ENCODE measurements around the gene OR6A2.

The OR6A2 gene

DNA sequence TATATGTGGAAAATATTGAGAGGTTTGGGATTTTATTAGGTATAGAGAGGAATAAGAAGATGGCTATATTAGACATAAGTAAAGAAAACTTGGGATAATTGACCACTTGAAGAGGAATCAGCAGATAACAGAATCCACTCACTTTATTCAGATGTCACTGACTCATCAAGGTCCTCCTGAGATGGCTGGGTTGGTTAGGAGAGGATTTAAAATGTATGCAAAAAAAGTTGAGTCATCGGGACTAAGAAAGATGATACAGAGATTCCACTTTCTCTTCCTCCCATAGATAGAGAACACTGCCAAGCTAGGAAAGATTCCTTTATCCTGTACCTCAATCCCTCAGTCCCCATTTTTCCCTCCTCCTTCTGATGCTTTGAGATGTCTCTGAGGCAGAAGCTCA lies at the start of gene OR6A2:
Gene OR6A2 (minus strand): TSS at position 288 of the 400 bp plus-strand sequence. CDS start 3,981 bp downstream, outside the sequence.
- Histone ChIP-seq H3K9me3 (ENCODE audit: control insufficient read depth in 2 of 2, low read length in 2 of 2) (no peaks in the 10 kb centered on the region), H3K4me1 (ENCODE audit: control insufficient read depth in 2 of 2, insufficient read depth in 2 of 2, low read length in 2 of 2) (no peaks in the 10 kb centered on the region), H3K27me3 (ENCODE audit: control insufficient read depth in 2 of 2, insufficient read depth in 2 of 2, low read length in 2 of 2) (no peaks in the 10 kb centered on the region), H3K36me3 (ENCODE audit: control insufficient read depth in 2 of 2, insufficient read depth in 2 of 2, low read length in 2 of 2) (no peaks in the 10 kb centered on the region), H3K9ac (ENCODE audit: low read depth in 1 of 2, low read length in 2 of 2) (no peak within 1 kb of the TSS), H3K27ac (ENCODE audit: low read depth in 2 of 2, low read length in 2 of 2) (no peak within 1 kb of the TSS), H3K4me3 (ENCODE audit: low read length in 2 of 2) (no peak within 1 kb of the TSS)

DNA sequence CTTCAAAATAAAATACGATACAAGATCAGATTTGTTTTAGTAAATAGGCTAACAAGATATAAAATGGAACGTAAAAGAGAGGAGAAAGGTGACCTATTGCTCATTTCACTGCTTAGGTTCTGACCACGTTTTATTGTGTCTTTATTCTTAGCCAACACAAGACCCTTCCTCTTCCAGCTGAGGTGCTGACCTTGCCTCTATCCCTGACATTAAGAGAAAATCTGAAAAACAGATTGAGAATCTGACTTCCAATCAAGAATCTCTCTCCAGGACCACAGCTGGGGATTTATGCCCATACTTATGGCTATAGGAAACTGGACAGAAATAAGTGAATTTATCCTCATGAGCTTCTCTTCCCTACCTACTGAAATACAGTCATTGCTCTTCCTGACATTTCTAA lies 45.9 kb upstream of the OR6A2 start, which contains the start of gene OR10A5:
Gene OR10A5 (plus strand): TSS at position 301 of the 400 bp plus-strand sequence. CDS start 0 bp downstream, at position 301.
- H3K4me3 ChIP-seq (ENCODE audit: low read length in 2 of 2), result no peak within 1 kb of the TSS
- H3K4me1 ChIP-seq (ENCODE audit: control insufficient read depth in 2 of 2, insufficient read depth in 2 of 2, low read length in 2 of 2), result no peaks in the 10 kb centered on the region
- H3K27me3 ChIP-seq (ENCODE audit: control insufficient read depth in 2 of 2, insufficient read depth in 2 of 2, low read length in 2 of 2), result no peaks in the 10 kb centered on the region
- H3K9me3 ChIP-seq (ENCODE audit: control insufficient read depth in 2 of 2, low read length in 2 of 2), result no peaks in the 10 kb centered on the region
- no peak within 1 kb of the TSS for H3K27ac ChIP-seq (ENCODE audit: low read depth in 2 of 2, low read length in 2 of 2)
- H3K36me3 ChIP-seq (ENCODE audit: control insufficient read depth in 2 of 2, insufficient read depth in 2 of 2, low read length in 2 of 2), result no peaks in the 10 kb centered on the region
- no peak within 1 kb of the TSS for H3K9ac ChIP-seq (ENCODE audit: low read depth in 1 of 2, low read length in 2 of 2)

DNA sequence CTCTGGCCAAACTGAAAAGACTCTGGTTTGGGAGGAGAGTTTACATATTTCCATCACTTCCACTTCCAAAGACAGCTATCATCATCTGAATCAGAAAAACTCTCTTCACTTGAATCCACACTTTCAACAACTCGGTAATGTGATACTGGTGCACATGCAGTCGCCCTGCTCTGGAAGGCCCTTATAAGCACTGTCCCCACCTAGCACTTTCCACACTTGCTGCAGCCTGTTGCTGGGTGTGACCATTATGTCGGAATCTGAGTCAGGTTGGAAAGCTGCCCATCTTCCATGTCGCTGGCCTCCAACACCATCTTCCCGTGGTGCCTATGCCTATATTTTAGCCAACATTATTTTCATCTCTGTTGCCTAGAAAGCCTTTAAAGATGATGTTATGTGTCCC lies 44.9 kb upstream of the OR6A2 start:
- H3K9ac ChIP-seq (ENCODE audit: low read depth in 1 of 2, low read length in 2 of 2), result no peak overlapping the region

DNA sequence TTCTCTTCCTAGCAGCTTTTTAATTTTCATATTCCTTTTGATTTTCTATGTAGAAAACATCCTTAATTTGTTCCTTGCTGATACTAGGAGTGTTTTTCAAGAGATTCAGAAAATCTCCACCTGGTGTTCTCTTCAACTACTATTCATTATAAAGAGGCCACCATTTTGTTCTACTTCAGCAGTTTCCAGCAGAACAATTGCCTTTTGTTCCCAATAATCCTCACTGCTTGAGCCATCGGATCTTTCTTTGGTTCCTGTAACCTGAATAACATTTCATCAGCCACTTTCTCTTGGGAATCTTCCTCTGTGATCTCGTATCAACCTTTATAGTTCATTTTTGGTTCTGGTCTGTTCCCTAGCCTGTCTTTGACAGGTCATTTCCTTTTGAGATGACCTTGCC lies 44.2 kb upstream of the OR6A2 start:
- H3K4me3 ChIP-seq (ENCODE audit: low read length in 2 of 2), result no peak overlapping the region
- H3K27me3 ChIP-seq (ENCODE audit: control insufficient read depth in 2 of 2, insufficient read depth in 2 of 2, low read length in 2 of 2), result no peaks in the 10 kb centered on the region
- H3K36me3 ChIP-seq (ENCODE audit: control insufficient read depth in 2 of 2, insufficient read depth in 2 of 2, low read length in 2 of 2), result no peaks in the 10 kb centered on the region
- no peaks in the 10 kb centered on the region for H3K9me3 ChIP-seq (ENCODE audit: control insufficient read depth in 2 of 2, low read length in 2 of 2)
- H3K4me1 ChIP-seq (ENCODE audit: control insufficient read depth in 2 of 2, insufficient read depth in 2 of 2, low read length in 2 of 2), result no peaks in the 10 kb centered on the region
- no peak overlapping the region for H3K9ac ChIP-seq (ENCODE audit: low read depth in 1 of 2, low read length in 2 of 2)
- no peak overlapping the region for H3K27ac ChIP-seq (ENCODE audit: low read depth in 2 of 2, low read length in 2 of 2)

More for the DNA sequence above, 44.9 kb upstream of the OR6A2 start:
- Histone ChIP-seq H3K36me3 (ENCODE audit: control insufficient read depth in 2 of 2, insufficient read depth in 2 of 2, low read length in 2 of 2) (no peaks in the 10 kb centered on the region), H3K9me3 (ENCODE audit: control insufficient read depth in 2 of 2, low read length in 2 of 2) (no peaks in the 10 kb centered on the region), H3K27ac (ENCODE audit: low read depth in 2 of 2, low read length in 2 of 2) (no peak overlapping the region), H3K4me3 (ENCODE audit: low read length in 2 of 2) (no peak overlapping the region), H3K27me3 (ENCODE audit: control insufficient read depth in 2 of 2, insufficient read depth in 2 of 2, low read length in 2 of 2) (no peaks in the 10 kb centered on the region), H3K4me1 (ENCODE audit: control insufficient read depth in 2 of 2, insufficient read depth in 2 of 2, low read length in 2 of 2) (no peaks in the 10 kb centered on the region)

DNA sequence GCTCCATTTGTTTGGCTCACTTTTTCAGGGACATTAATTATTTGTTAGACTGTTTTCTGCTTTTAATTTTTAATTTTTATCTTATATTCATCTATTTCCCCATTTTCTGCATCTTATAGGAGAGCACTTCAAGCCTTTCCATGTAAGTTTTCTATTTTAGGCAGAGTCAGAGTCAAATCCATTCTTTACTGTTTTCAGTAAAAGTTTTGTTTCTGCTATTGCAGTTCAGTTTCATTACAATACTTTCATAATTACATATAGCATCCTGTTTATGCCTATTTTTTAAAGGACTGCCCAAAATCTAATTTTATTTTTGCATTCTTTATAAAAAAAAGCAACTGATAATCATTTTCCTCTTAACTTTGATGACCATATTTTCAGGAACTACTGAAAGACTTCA lies 42.2 kb upstream of the OR6A2 start:
- Histone ChIP-seq H3K36me3 (ENCODE audit: control insufficient read depth in 2 of 2, insufficient read depth in 2 of 2, low read length in 2 of 2) (no peaks in the 10 kb centered on the region), H3K4me3 (ENCODE audit: low read length in 2 of 2) (no peak overlapping the region), H3K27ac (ENCODE audit: low read depth in 2 of 2, low read length in 2 of 2) (no peak overlapping the region), H3K9ac (ENCODE audit: low read depth in 1 of 2, low read length in 2 of 2) (no peak overlapping the region), H3K4me1 (ENCODE audit: control insufficient read depth in 2 of 2, insufficient read depth in 2 of 2, low read length in 2 of 2) (no peaks in the 10 kb centered on the region), H3K27me3 (ENCODE audit: control insufficient read depth in 2 of 2, insufficient read depth in 2 of 2, low read length in 2 of 2) (no peaks in the 10 kb centered on the region), H3K9me3 (ENCODE audit: control insufficient read depth in 2 of 2, low read length in 2 of 2) (no peaks in the 10 kb centered on the region)

DNA sequence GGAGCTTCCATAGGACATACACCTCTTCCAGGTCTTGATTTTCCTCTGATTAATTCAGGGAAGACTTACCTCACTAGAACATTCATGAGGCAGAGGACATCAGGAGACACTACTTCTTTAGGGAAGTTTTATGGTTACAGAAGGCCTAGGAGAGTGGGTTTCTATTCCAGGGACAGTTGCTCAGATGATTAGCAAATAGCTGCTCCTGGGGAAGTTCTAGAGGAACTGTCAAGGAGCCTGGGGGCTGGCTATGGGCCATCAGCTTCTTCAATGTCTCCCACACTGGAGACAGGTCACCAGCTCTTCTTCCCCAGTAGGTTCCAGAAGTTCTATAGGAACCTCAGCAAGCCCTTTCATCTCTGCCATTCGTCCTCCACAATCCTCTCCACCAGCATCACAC lies 34.5 kb upstream of the OR6A2 start:
- Histone ChIP-seq H3K27me3 (ENCODE audit: control insufficient read depth in 2 of 2, insufficient read depth in 2 of 2, low read length in 2 of 2) (no peaks in the 10 kb centered on the region), H3K4me1 (ENCODE audit: control insufficient read depth in 2 of 2, insufficient read depth in 2 of 2, low read length in 2 of 2) (no peaks in the 10 kb centered on the region), H3K9ac (ENCODE audit: low read depth in 1 of 2, low read length in 2 of 2) (no peak overlapping the region), H3K4me3 (ENCODE audit: low read length in 2 of 2) (no peak overlapping the region), H3K9me3 (ENCODE audit: control insufficient read depth in 2 of 2, low read length in 2 of 2) (no peaks in the 10 kb centered on the region), H3K27ac (ENCODE audit: low read depth in 2 of 2, low read length in 2 of 2) (no peak overlapping the region), H3K36me3 (ENCODE audit: control insufficient read depth in 2 of 2, insufficient read depth in 2 of 2, low read length in 2 of 2) (no peaks in the 10 kb centered on the region)

DNA sequence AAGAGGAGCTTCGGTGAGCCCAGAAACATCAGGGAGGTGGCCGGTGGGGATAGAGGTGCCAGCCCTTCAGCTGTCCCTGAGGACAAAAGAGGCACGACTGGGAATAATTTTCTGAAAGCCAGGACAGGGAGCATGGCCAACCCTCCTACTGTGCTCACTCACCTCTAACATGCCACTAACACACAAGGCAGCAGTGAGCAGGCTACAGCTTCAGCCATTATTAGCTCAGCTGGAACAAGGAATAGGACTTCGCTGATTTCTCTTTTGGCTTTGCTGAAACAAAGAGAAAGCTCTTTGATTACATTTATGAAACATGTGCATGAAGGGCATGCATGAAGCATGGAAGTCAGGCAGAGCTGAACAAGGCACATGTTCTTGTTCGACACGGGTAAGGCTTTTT lies 33.9 kb upstream of the OR6A2 start:
- no peak overlapping the region for H3K27ac ChIP-seq (ENCODE audit: low read depth in 2 of 2, low read length in 2 of 2)
- H3K4me3 ChIP-seq (ENCODE audit: low read length in 2 of 2), result no peak overlapping the region
- H3K27me3 ChIP-seq (ENCODE audit: control insufficient read depth in 2 of 2, insufficient read depth in 2 of 2, low read length in 2 of 2), result no peaks in the 10 kb centered on the region
- H3K9ac ChIP-seq (ENCODE audit: low read depth in 1 of 2, low read length in 2 of 2), result no peak overlapping the region
- H3K4me1 ChIP-seq (ENCODE audit: control insufficient read depth in 2 of 2, insufficient read depth in 2 of 2, low read length in 2 of 2), result no peaks in the 10 kb centered on the region
- H3K36me3 ChIP-seq (ENCODE audit: control insufficient read depth in 2 of 2, insufficient read depth in 2 of 2, low read length in 2 of 2), result no peaks in the 10 kb centered on the region
- H3K9me3 ChIP-seq (ENCODE audit: control insufficient read depth in 2 of 2, low read length in 2 of 2), result no peaks in the 10 kb centered on the region

DNA sequence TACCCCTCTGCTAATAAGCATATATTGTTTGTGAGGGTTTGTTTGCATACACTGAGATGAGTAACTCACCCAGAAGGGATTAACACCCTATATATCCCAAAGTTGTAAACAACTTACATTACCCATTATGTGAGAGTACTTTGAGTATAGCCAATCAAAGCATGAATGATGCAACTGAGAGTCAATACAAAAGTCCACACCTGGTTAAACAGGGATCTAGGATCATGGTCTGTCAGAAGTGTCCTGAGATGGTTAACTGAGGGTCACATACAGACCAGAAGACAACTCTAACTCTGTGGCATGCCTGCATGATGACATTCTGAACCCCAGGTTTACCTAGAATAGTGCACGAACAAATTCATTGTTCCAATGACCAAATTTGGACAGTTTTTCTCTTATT lies 28.6 kb upstream of the OR6A2 start:
- Histone ChIP-seq H3K4me1 (ENCODE audit: control insufficient read depth in 2 of 2, insufficient read depth in 2 of 2, low read length in 2 of 2) (no peaks in the 10 kb centered on the region), H3K27me3 (ENCODE audit: control insufficient read depth in 2 of 2, insufficient read depth in 2 of 2, low read length in 2 of 2) (no peaks in the 10 kb centered on the region), H3K27ac (ENCODE audit: low read depth in 2 of 2, low read length in 2 of 2) (no peak overlapping the region), H3K9ac (ENCODE audit: low read depth in 1 of 2, low read length in 2 of 2) (no peak overlapping the region), H3K36me3 (ENCODE audit: control insufficient read depth in 2 of 2, insufficient read depth in 2 of 2, low read length in 2 of 2) (no peaks in the 10 kb centered on the region), H3K4me3 (ENCODE audit: low read length in 2 of 2) (no peak overlapping the region), H3K9me3 (ENCODE audit: control insufficient read depth in 2 of 2, low read length in 2 of 2) (no peaks in the 10 kb centered on the region)

DNA sequence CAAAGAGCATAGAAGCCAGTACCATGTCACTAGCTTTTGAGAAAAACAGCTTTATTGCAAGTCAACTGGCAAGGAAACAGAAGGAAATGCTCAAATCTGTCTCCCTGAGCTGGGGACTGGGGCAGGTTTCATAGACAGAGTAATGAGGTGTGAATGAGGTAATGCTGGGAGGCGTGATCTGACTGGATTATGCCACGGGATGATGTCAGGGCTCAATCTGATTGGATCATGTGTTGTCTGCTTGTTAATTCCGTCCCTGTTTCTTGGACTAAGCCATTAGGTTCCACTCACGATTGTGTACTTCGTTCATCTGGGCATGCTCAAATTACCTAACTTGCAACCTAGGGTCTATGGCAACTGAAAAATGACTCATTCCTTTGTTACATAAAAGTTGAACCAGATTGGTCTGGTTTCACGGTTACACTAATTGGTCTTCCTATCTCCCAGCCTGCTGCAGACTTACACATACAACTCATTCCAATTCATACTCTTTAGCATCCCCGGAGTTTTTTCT lies 25.8 kb upstream of the OR6A2 start:
- H3K4me3 ChIP-seq (ENCODE audit: low read length in 2 of 2), result no peak overlapping the region
- H3K4me1 ChIP-seq (ENCODE audit: control insufficient read depth in 2 of 2, insufficient read depth in 2 of 2, low read length in 2 of 2), result no peaks in the 10 kb centered on the region
- no peak overlapping the region for H3K27ac ChIP-seq (ENCODE audit: low read depth in 2 of 2, low read length in 2 of 2)
- no peak overlapping the region for H3K9ac ChIP-seq (ENCODE audit: low read depth in 1 of 2, low read length in 2 of 2)
- no peaks in the 10 kb centered on the region for H3K9me3 ChIP-seq (ENCODE audit: control insufficient read depth in 2 of 2, low read length in 2 of 2)
- H3K27me3 ChIP-seq (ENCODE audit: control insufficient read depth in 2 of 2, insufficient read depth in 2 of 2, low read length in 2 of 2), result no peaks in the 10 kb centered on the region
- H3K36me3 ChIP-seq (ENCODE audit: control insufficient read depth in 2 of 2, insufficient read depth in 2 of 2, low read length in 2 of 2), result no peaks in the 10 kb centered on the region

DNA sequence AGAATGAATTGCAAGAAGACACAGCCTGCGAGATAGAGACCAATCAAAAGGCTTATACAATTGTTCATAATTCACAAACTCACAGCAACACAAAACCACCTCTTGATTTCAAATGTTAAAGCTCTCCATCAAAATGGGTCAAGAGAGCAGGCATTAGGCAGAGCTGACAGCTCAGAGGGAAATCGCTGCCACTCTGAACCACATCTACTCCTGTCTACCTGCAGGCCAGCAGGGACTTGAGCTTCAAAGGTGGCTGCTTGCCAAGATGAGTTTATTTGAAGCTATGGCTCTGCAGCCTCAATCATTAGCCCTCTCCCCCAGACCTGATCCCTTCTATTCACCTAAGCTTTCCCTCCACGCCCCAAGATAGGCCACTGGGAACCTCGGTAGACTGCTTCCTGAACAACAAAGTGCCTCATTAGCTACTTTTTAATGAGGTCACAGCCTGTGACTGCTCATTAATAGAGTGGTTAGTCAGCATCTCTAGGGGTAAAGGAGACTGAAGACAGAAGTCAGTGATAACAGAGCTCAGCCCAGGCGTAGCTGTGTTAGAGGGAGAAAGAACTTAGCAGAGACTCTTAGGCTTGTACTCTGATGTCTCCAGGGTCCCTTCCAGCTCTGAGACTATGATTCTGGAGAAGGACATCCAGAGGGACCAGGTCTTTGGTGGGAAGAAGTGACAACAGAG lies 24.8 kb upstream of the OR6A2 start:
- Histone ChIP-seq H3K36me3 (ENCODE audit: control insufficient read depth in 2 of 2, insufficient read depth in 2 of 2, low read length in 2 of 2) (no peaks in the 10 kb centered on the region), H3K27ac (ENCODE audit: low read depth in 2 of 2, low read length in 2 of 2) (no peak overlapping the region), H3K4me3 (ENCODE audit: low read length in 2 of 2) (no peak overlapping the region), H3K4me1 (ENCODE audit: control insufficient read depth in 2 of 2, insufficient read depth in 2 of 2, low read length in 2 of 2) (no peaks in the 10 kb centered on the region), H3K9me3 (ENCODE audit: control insufficient read depth in 2 of 2, low read length in 2 of 2) (no peaks in the 10 kb centered on the region), H3K9ac (ENCODE audit: low read depth in 1 of 2, low read length in 2 of 2) (no peak overlapping the region), H3K27me3 (ENCODE audit: control insufficient read depth in 2 of 2, insufficient read depth in 2 of 2, low read length in 2 of 2) (no peaks in the 10 kb centered on the region)
